Neural cell (in vitro differentiated cells): ENCODE data around the gene ASPDH. TPM values are rescaled to one million over a fixed set of nuclear protein-coding genes. Genes with fewer than 3 reads are reported as not detected.

Source experiments
- H2AFZ ChIP-seq: fragments of 200-600, 300-800 bp; sonication (generic), shearing (Covaris generic); 2 replicates; pipeline ENCODE4 v1.6.0; 2014; ENCODE audit warnings: low read depth, mild to moderate bottlenecking, antibody characterized with exemption, low read length, moderate library complexity
- H3F3A ChIP-seq: fragments of 200-600 bp; shearing (Covaris generic); 2 replicates; pipeline ENCODE4 v1.6.1; 2016; ENCODE audit warnings: mild to moderate bottlenecking, moderate library complexity, mixed read lengths, antibody characterized with exemption, low read length; ENCODE audit not compliant: insufficient read depth, poor library complexity, severe bottlenecking
- H3K27ac ChIP-seq: fragments of 200-600, 300-800 bp; sonication (generic), shearing (Covaris generic); 2 replicates; pipeline ENCODE4 v1.5.1; 2014; ENCODE audit warnings: mild to moderate bottlenecking, low read length, moderate library complexity
- H3K27me3 ChIP-seq: fragments of 300-800, 200-600 bp; sonication (generic), shearing (Covaris generic); 2 replicates; pipeline ENCODE4 v1.6.0; 2014; ENCODE audit warnings: mild to moderate bottlenecking, low read depth, low read length, moderate library complexity; ENCODE audit not compliant: insufficient read depth
- H3K36me3 ChIP-seq: fragments of 300-800, 200-600 bp; sonication (generic), shearing (Covaris generic); 2 replicates; pipeline ENCODE4 v1.5.1; 2014; ENCODE audit warnings: mild to moderate bottlenecking, antibody characterized with exemption, low read length, moderate library complexity; ENCODE audit not compliant: insufficient read depth
- H3K4me2 ChIP-seq: fragments of 300-800, 200-600 bp; sonication (generic), shearing (Covaris generic); 2 replicates; pipeline ENCODE4 v1.6.0; 2014; ENCODE audit warnings: mild to moderate bottlenecking, low read length
- H3K4me3 ChIP-seq: fragments of 300-800, 200-600 bp; sonication (generic), shearing (Covaris generic); 2 replicates; pipeline ENCODE4 v1.5.1; 2014; ENCODE audit warnings: mild to moderate bottlenecking, low read length, moderate library complexity
- H3K79me2 ChIP-seq: fragments of 200-600 bp; shearing (Covaris generic); replicated peaks from 2 replicates; pipeline ENCODE4 v1.6.0; 2014; ENCODE audit warnings: mild to moderate bottlenecking, low read length, moderate library complexity; ENCODE audit not compliant: insufficient read depth
- H3K9ac ChIP-seq: fragments of 300-800, 200-600 bp; sonication (generic), shearing (Covaris generic); 2 replicates; pipeline ENCODE4 v1.6.1; 2016; ENCODE audit warnings: mild to moderate bottlenecking, low read length, mixed read lengths
- H3K9me2 ChIP-seq: fragments of 200-600 bp; shearing (Covaris generic); 2 replicates; pipeline ENCODE4 v1.6.1; 2016; ENCODE audit warnings: mild to moderate bottlenecking, low read length, mixed read lengths; ENCODE audit not compliant: insufficient read depth
- H3K9me3 ChIP-seq: fragments of 200-600, 300-800 bp; sonication (generic), shearing (Covaris generic); 2 replicates; pipeline ENCODE4 v1.6.1; 2016; ENCODE audit warnings: mild to moderate bottlenecking, mixed run types, low read length, moderate library complexity, mixed read lengths
- H4K20me1 ChIP-seq: fragments of 200-600 bp; shearing (Covaris generic); 2 replicates; pipeline ENCODE4 v1.6.1; 2016; ENCODE audit warnings: mild to moderate bottlenecking, mixed run types; ENCODE audit not compliant: insufficient read depth
- EP300 ChIP-seq: fragments of 450-650 bp; conservative IDR thresholded peaks from 2 replicates; pipeline ENCODE4 v1.6.1; 2014; ENCODE audit warnings: antibody characterized with exemption, mild to moderate bottlenecking, moderate library complexity; ENCODE audit not compliant: poor library complexity, severe bottlenecking
- EZH2 ChIP-seq: fragments of 200-600, 300-800 bp; shearing (Covaris generic), sonication (generic); IDR thresholded peaks from 2 replicates; pipeline ENCODE4 v1.6.1; 2014; ENCODE audit warnings: antibody characterized with exemption, low read length, borderline replicate concordance, mild to moderate bottlenecking; ENCODE audit not compliant: insufficient read depth, poor library complexity, severe bottlenecking
- MXI1 ChIP-seq: fragments of 450-650 bp; conservative IDR thresholded peaks from 2 replicates; pipeline ENCODE4 v1.6.1; 2014; ENCODE audit warnings: antibody characterized with exemption, mild to moderate bottlenecking; ENCODE audit not compliant: poor library complexity, severe bottlenecking
- POLR2AphosphoS5 ChIP-seq: IDR thresholded peaks from 2 replicates; pipeline ENCODE4 v1.6.1; 2012
- RAD21 ChIP-seq: fragments of 450-650 bp; conservative IDR thresholded peaks from 2 replicates; pipeline ENCODE4 v1.6.1; 2014; ENCODE audit warnings: antibody characterized with exemption, mild to moderate bottlenecking, moderate library complexity
- REST ChIP-seq: IDR thresholded peaks from 2 replicates; pipeline ENCODE4 v1.6.1; 2012; ENCODE audit warnings: borderline replicate concordance
- SMC3 ChIP-seq: fragments of 450-650 bp; conservative IDR thresholded peaks from 2 replicates; pipeline ENCODE4 v1.6.1; 2014; ENCODE audit warnings: antibody characterized with exemption, mild to moderate bottlenecking, moderate library complexity; ENCODE audit not compliant: poor library complexity
- TAF1 ChIP-seq: IDR thresholded peaks from 2 replicates; pipeline ENCODE4 v1.6.1; 2012; ENCODE audit warnings: low read depth
- polyA plus RNA-seq: library from polyadenylated mRNA; depleted of rRNA; stranded (reverse); fragments of >200 nt; gene quantifications from 2 replicates; pipeline ENCODE4 v1.2.3, GENCODE V29; 2014
- TF ChIP-seq, protein P1 (sequence below): fragments of 450-650 bp; IDR thresholded peaks from 2 replicates; pipeline ENCODE4 v1.5.1; 2014; ENCODE audit warnings: antibody characterized with exemption, mild to moderate bottlenecking, moderate library complexity; ENCODE audit not compliant: poor library complexity, severe bottlenecking

Gene ASPDH
- polyA plus RNA-seq, 1 donor from 2014 or later, result not detected

- Histone ChIP-seq H3K9me3 (peaks cover 5% of the 10 kb centered on the region), H3K36me3 (peaks cover 10% of the 10 kb centered on the region)
- no peak for TF ChIP-seq RAD21
- no peak for TF ChIP-seq SMC3
- TF ChIP-seq POLR2AphosphoS5, result no peak
- no peak for TF ChIP-seq MXI1
Observed at GRCh38 chr19:50519006-50519575, 5.4 kb upstream of the ASPDH start.

DNA sequence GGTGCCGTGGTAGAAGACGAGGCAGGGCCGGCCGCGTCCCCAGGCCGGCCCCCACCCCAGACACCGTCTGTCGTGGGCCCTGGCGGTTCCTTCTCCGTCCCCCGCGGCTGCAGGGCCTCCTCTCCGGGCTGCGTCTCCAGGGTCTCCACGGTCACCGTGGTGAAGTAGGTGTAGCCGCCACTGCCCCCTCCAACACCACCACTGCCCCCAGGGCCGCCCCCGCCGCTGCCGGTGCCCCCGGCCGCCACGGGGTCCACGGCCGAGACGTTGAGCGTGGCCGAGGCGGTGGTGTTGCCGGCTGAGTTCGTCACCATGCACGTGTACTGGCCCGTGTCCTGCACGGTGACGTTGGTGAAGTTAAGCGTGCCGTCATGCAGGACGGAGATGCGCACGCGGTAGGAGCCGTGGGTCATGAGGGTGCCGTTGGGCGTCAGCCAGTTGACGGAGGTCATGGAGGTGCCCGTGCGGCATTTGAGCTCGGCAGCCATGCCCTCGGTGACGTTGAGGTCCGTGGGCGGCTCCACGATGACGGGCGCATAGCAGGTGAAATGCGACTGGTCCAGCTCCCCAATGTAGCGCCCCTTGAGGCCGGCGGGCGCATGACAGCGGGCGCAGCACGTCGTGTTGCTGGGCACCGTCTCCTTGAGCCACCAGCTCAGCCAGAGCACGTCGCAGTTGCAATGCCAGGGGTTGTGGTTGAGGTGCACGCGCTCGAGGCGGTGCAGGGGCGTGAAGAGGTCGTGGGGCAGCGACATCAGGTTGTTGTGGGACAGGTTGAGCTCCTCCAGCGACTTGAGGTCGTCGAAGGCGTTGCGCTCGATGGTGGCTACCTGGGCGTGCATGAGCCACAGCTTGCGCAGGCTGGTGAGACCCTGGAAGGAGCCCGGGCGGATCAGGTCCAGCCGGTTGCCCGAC lies 4.6 kb upstream of the ASPDH start:
- H3K36me3 ChIP-seq, result peaks cover 10% of the 10 kb centered on the region
- H2AFZ ChIP-seq, result no peak overlapping the region
- H3K79me2 ChIP-seq, result no peaks in the 10 kb centered on the region

More at GRCh38 chr19:50519006-50519575, 5.4 kb upstream of the ASPDH start:
- Histone ChIP-seq H3K4me2 (no peak overlapping the region), H3K9me2 (no peaks in the 10 kb centered on the region), H3K4me3 (no peak overlapping the region), H4K20me1 (no peaks in the 10 kb centered on the region), H2AFZ (no peak overlapping the region), H3K79me2 (no peaks in the 10 kb centered on the region), H3K9ac (no peak overlapping the region), H3F3A (no peaks in the 10 kb centered on the region), H3K27ac (no peak overlapping the region), H3K27me3 (no peaks in the 10 kb centered on the region)

More for the DNA sequence above, 4.6 kb upstream of the ASPDH start:
- peaks cover 5% of the 10 kb centered on the region for H3K9me3 ChIP-seq
- H3K9ac ChIP-seq, result no peak overlapping the region
- H4K20me1 ChIP-seq, result no peaks in the 10 kb centered on the region
- H3K9me2 ChIP-seq, result no peaks in the 10 kb centered on the region
- no peaks in the 10 kb centered on the region for H3F3A ChIP-seq
- H3K27me3 ChIP-seq, result no peaks in the 10 kb centered on the region
- TF ChIP-seq RAD21, result no peak
- no peak for TF ChIP-seq TAF1
- TF ChIP-seq EZH2, result no peak
- no peak for TF ChIP-seq POLR2AphosphoS5
- TF ChIP-seq MXI1, result no peak
- TF ChIP-seq REST, result no peak
- no peak for TF ChIP-seq EP300
- TF ChIP-seq SMC3, result no peak
- TF ChIP-seq, protein P1, sequence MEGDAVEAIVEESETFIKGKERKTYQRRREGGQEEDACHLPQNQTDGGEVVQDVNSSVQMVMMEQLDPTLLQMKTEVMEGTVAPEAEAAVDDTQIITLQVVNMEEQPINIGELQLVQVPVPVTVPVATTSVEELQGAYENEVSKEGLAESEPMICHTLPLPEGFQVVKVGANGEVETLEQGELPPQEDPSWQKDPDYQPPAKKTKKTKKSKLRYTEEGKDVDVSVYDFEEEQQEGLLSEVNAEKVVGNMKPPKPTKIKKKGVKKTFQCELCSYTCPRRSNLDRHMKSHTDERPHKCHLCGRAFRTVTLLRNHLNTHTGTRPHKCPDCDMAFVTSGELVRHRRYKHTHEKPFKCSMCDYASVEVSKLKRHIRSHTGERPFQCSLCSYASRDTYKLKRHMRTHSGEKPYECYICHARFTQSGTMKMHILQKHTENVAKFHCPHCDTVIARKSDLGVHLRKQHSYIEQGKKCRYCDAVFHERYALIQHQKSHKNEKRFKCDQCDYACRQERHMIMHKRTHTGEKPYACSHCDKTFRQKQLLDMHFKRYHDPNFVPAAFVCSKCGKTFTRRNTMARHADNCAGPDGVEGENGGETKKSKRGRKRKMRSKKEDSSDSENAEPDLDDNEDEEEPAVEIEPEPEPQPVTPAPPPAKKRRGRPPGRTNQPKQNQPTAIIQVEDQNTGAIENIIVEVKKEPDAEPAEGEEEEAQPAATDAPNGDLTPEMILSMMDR, result no peak
- H3K27ac ChIP-seq, result no peak overlapping the region
- no peak overlapping the region for H3K4me3 ChIP-seq
- H3K4me2 ChIP-seq, result no peak overlapping the region
